ENCODE measurements around the gene OPA1.
A peak's percentile ranks its signal among the peaks of the same experiment; 100 is the strongest.

Gene OPA1

DNA sequence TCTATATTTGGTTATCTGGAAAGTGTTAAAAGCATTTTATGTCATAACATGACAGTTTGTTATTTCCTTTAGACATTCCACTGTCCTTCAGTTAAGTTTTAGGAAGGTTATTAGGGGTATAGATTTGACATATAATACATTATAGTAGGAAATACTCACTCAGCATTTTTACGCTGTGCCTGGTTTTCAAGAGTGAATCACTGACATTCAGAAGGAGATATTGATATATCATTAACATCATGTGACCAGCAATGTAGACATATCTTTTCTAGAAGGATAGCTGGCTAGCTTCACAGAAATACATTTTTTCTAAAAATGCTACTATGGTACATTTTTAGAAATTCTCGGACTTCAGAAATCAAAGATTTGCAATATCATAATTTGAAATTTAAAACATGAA, 57.6 kb downstream of the OPA1 start:
- DNase-seq (ENCODE audit: low read depth) = no peak

DNA sequence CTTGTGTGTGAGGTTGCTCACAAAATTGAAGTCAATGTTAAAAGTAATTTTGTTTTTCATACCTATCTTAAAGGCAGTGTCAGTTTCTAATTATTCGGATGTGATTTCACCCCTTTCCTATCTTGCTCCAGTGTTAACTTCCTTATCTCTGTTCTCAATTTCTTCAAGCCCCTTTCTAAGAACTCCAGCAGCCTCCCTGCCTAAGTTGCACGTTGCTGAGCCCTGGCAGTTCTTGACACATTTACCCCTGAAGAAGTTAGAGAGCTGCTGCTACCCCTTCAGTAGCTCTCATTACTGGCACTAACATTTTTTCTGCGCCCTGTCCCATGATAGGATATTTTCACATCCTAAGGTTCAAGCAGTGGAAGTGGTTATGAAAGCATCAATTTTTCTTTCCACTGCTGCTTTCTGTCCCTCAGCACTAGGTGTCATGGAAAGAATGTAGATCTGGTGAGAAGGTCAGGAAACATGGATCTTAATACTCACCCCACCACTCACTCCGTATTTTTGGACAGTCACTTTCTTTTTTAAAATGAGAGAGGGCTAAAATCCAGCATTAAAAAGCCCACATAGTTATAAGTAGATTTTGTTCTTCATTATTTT, 62.9 kb downstream of the OPA1 start:
- no peak for DNase-seq (ENCODE audit: low read depth)

DNA sequence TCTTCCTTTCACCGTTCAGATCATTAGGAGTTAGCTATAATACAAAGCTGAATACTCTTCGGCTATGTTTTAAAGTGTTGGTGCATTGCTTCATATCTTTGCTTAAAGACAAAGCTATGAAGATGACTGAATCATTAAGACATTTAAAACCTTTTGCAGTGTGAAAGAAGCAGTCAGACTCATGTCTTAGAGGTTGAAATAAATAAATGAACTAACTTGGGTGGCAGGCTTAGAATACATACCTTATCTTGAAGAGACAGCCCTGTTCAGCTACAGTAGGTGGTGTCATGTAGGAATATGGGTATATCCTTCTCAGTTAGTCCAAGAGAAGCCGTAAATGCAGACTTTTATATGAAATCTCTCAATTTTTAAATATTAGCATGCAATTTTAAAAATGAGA, 63.4 kb downstream of the OPA1 start:
- no peak for DNase-seq (ENCODE audit: low read depth)

- no peak for DNase-seq (ENCODE audit: low read depth)
Observed at GRCh38 chr3:193656878-193657282, 63.9 kb downstream of the OPA1 start.

DNA sequence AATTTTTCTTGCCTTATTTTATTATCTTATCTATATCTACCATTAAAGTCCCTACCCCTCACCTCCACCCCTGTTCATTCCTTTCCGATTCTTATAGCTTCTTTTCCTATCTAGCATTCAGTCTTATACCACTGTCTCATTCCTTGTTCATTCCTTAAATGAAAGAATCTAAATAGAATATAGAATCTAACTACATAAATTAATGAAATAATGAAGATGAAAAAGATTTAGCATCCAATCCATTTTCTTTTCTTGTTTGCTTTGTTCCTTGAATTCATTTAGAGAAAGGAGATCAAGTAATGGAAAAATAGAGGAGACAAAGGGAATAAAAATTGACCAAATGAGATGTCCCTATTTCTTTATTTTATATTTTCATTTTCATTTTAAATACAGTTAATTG, 67.2 kb downstream of the OPA1 start:
- DNase-seq (ENCODE audit: low read depth) = no peak

- DNase-seq (ENCODE audit: low read depth) = no peak
Observed at GRCh38 chr3:193660698-193661411, 67.8 kb downstream of the OPA1 start.

DNA sequence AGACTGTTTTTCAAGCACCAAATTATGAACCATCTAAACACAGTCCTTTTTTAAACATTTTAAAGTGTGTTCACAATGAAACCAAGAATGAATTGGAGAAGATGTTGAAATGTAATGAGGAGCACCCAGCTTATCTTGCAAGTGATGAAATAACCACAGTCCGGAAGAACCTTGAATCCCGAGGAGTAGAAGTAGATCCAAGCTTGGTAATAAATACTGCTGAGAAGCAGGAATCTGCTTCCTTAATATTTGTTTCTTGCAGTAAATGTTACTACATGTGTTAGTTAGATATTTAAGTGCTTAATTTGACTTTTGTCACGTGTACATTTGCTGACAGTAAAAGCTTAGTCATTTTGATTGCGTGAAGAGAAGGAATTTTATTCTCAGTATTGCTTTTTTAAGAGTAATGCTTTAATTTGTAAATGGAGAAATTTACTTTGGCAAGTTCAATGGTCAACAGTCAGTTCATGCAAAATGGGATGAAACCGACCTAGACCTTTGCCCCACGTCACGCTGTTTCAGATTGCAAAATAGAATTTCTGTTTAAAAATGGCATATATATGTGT, 69.8 kb downstream of the OPA1 start:
- peak; percentile 4 for DNase-seq (ENCODE audit: low read depth)

GRCh38 chr3:193665370-193665989, 72.5 kb downstream of the OPA1 start:
- peak; percentile 29 for DNase-seq (ENCODE audit: low read depth)

DNA sequence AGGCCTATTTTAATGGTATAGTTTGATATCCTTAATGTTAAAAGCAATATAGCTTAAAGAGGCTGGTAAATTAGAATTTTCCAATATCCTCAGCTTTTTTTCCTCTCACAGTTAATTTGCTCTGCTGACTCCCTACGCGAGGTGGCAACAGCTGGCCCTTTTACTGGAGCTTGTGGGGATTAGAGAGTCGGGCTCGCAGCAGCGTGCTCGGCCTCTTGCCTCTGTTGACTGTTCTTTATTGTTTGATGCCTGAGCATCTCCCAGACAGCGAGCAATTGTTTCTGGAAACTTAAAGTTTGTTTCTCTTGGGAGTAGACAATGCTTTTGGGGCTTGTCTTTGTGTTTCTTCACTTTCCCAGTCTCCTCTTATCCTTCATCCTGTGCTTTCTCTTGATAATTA, 80.8 kb downstream of the OPA1 start:
- DNase-seq (ENCODE audit: low read depth) = no peak

GRCh38 chr3:193674714-193675113, 81.7 kb downstream of the OPA1 start:
- DNase-seq (ENCODE audit: low read depth) = no peak

DNA sequence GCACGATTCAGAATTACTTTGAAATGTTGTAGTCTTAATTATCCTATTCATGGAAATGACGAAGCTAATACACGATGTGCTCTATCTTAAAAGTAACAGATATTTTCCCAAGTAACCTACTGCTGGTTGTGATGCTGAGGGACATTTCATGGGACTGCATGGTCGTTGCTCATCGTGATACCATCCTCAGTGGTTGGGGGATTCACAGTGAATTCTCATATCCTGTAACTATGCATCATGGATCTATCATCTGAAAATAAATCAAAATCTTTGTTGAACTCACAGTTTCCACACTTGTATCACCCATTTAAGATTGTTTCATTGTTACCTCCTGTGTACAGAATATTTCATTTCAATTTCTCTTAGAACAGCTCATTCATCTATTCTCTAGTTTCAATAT, 84.7 kb downstream of the OPA1 start:
- DNase-seq (ENCODE audit: low read depth) = no peak

- DNase-seq (ENCODE audit: low read depth) = no peak
Observed at GRCh38 chr3:193680220-193680619, 87.2 kb downstream of the OPA1 start.

DNA sequence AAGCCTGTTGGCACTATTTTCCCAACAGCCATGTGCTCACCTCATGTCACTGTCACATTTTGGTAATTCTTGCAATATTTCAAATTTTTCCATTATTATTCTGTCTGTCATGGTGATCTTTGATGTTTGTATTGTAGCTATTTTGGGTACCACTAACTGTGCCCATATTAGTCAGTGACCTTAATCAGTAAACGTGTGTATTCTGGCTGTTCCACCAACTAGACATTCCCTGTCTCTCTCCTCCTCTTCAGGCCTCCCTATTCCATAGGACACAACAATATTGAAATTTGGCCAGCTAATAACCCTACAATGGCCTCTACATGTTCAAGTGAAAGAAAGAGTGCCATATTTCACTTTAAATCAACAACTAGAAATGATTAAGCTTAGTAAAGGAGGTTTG, 88.6 kb downstream of the OPA1 start:
- no peak for DNase-seq (ENCODE audit: low read depth)

DNA sequence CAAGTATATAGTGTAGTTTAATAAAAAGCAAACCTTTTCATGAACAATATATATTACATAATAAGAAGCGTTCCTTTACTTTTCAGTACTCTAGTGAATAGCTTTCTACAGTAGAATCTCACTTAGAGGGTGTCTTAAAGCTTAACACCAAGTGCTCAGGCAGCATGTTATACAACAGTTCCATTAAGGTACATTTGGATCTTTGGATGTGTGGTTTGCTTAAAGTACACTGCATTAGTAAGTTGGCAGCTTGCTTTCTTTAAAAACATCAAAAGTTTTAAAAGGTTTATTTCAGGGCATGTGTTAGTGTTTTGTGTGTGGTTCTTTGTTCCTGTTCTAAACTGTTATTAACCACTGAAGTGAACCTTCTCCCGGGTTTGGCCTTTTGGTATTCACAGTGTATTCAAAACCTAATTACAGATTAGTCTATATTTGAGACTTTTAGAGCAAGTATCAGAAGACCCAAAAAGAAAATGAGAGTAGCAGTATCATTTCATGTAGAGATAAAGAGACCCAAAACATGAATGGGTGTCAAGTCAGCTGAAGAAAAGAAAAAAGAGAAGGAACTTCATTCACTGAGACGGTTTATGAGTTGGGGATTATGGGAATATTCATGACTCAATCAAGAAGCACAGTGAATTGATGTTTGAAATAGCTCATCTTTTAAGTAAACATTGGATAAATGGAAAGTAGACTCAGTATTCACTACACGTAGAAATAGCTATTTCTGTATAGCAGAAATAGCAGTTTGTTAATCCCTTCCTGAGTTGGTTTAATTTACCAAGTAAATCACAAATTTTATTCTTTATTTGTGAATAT, 93.9 kb downstream of the OPA1 start:
- no peak for DNase-seq (ENCODE audit: low read depth)

DNA sequence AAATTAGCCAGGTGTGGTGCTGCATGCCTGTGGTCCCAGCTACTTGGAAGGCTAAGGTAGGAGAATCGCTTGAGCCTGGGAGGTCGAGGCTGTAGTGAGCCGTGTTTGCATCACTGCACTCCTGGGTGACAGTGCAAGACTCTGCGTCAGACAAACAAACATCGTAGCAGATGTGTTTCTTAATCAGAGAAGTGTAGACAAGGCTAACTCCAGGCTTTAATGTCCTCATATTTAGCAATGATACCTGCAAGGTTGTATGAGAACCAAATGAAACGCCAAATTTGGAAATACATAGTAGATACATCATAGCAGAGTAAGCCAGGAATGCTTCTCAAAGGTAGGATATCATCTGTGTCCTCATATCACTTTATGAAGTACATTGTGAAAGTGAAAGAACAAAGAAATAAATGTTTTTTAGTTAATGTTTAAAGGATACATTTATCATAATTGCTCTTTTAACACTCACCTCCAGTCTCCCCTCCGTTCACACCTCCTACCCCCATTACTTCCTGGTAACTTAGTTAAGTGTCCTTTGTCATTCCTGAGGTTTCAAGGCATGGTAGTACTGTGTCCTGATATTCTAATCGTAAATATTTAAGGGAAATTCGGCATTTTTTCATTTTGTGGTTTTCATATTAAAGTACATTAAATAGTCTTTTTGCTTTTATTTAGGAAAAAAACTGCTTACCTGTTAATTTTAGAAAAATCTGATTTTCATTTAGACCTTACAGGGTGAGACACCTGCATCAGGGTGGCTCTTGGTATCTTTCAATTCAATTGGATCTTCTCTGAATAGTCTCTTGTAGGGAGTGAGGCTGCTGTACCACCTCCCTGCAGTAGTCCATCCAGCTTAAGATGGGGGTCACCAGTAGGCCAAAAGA, 96.1 kb downstream of the OPA1 start:
- DNase-seq (ENCODE audit: low read depth) = no peak

DNA sequence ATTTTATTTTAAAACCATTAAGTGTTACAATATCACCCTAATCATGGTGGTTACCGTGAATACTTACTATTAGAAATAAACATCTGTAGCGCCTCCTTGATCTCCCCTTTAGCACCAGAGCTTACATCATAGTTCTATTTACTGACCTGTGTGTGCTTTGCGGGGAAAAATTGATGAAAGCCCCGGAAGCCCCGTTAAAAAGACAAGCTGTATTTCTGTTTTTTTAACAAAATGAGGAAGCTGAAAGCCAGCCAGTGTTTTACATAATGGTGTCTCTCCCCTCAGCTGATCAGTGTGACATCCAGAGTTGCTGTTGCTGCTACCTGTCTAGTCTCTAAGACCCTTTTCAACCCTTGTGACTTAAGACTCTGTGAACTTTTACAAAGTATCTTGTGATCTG, 100.8 kb downstream of the OPA1 start:
- no peak for DNase-seq (ENCODE audit: low read depth)

GRCh38 chr3:193701953-193702635, 109.1 kb downstream of the OPA1 start:
- DNase-seq (ENCODE audit: low read depth) = peak; percentile 15

DNA sequence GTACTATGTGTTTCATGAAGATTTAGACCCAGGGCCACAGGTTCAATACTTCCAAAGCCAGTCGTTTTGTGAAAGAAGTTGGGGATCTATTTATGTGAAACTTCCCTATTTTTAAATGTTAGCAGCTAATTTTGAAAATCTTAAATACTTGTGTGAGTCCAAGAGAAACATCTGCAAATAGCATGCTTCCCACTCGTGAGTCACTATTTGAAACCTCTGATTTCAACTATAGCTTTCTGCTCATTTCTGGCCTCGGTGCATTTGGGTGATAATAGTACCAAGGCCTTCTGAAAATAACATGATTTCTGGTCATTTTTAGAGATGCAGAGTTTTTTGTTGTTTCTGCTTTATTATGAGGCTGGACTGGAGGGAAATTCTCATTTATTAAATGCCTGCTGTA, 110.0 kb downstream of the OPA1 start:
- peak; percentile 30 for DNase-seq (ENCODE audit: low read depth)

- no peak for DNase-seq (ENCODE audit: low read depth)
Observed at GRCh38 chr3:193704431-193704830, 111.4 kb downstream of the OPA1 start.

- DNase-seq (ENCODE audit: low read depth) = no peak
Observed at GRCh38 chr3:193708270-193708669, 115.3 kb downstream of the OPA1 start.

Data from fibroblast of gingiva (primary cell).